Suprapubic skin (tissue), 4 donors: ENCODE results near the gene CLNK. TPM values are rescaled to one million over a fixed set of nuclear protein-coding genes. Genes with fewer than 3 reads are reported as not detected.

Experiments used
- DNase-seq, 2 donors: peaks; one replicate each; pipeline ENCODE4 v3.0.0-alpha.2; 2019; ENCODE audit warnings: low spot score in 2 of 2
- H3K27ac ChIP-seq: fragments of 200-600 bp; sonication (generic); one replicate; pipeline ENCODE4 v1.5.1; 2019
- H3K27me3 ChIP-seq: fragments of 200-600 bp; sonication (generic); one replicate; pipeline ENCODE4 v1.5.1; 2019
- H3K36me3 ChIP-seq: fragments of 200-600 bp; sonication (generic); one replicate; pipeline ENCODE4 v1.5.1; 2019
- H3K4me1 ChIP-seq: fragments of 200-600 bp; sonication (generic); one replicate; pipeline ENCODE4 v1.5.1; 2019
- H3K4me3 ChIP-seq: fragments of 200-600 bp; sonication (generic); one replicate; pipeline ENCODE4 v1.5.1; 2019; ENCODE audit warnings: mild to moderate bottlenecking
- H3K9me3 ChIP-seq: fragments of 200-600 bp; sonication (generic); one replicate; pipeline ENCODE4 v1.5.1; 2019
- CTCF ChIP-seq, 2 donors: fragments of 200-600 bp in 1 of 2; fragments of 450-650 bp in 1 of 2; sonication (generic) in 1 of 2; IDR thresholded peaks; one replicate each; pipeline ENCODE4 v1.5.1; 2016 to 2019; ENCODE audit warnings: antibody characterized with exemption in 2 of 2, mild to moderate bottlenecking in 1 of 2, moderate library complexity in 1 of 2
- EP300 ChIP-seq: sonication (generic); formaldehyde crosslinking; IDR thresholded peaks from one replicate; pipeline ENCODE4 v1.6.1; 2017; ENCODE audit warnings: antibody characterized with exemption
- POLR2A ChIP-seq, 2 donors: fragments of 450-650 bp; IDR thresholded peaks; one replicate each; pipeline ENCODE4 v1.6.1; 2017; ENCODE audit warnings: antibody characterized with exemption in 2 of 2, mild to moderate bottlenecking in 2 of 2, moderate library complexity in 2 of 2
- POLR2AphosphoS5 ChIP-seq, 3 donors: sonication (generic); formaldehyde crosslinking; IDR thresholded peaks; one replicate each; pipeline ENCODE4 v1.6.1; 2017; ENCODE audit warnings: antibody characterized with exemption in 3 of 3
- WGBS: methylation state at CpG from one replicate; pipeline ENCODE4 v1.1.5; 2018; 5-methylcytosine and 5-hydroxymethylcytosine counted together
- total RNA-seq, 4 donors: library from RNA; depleted of rRNA; stranded (reverse); fragments of >200 nt; gene quantifications; one replicate each; pipeline ENCODE4 v1.1.0, GENCODE V29; 2016

The CLNK gene
- total RNA-seq, 4 donors from 2014 or later = 0.11 to 0.64 (median 0.52) TPM; not detected in 1

DNA sequence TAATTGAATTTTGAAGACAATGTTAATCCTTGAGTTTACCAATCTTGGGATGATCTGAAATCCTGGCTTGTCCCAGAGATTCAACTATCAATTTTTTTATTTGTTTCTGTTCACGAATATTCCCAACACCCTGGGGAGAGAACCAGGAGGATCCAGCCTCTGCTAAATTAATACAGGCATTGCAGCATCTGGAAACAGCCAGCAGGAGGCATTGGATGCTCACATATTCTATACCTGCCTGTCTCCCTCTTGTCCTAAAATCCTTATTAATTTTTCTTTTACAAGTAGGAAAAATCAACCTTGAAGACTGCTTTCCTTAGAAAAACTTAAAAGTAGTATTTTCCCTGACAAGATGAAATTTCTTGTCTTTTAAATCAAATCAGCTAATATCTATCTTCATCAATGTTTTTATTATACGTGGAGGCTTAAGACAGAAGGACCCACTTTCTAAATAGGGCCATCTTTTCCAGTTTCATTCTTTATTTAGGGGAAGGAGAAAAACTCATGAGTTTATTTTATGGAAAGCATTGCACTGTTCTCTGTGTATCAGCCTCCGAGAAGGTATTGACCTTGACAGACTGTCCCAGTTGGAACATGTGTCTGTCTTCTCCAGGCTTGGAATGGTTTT is 102.4 kb downstream of the CLNK start:
- Histone ChIP-seq H3K9me3 (no peaks in the 10 kb centered on the region), H3K4me3 (no peak overlapping the region), H3K27ac (no peak overlapping the region), H3K36me3 (no peaks in the 10 kb centered on the region), H3K27me3 (no peaks in the 10 kb centered on the region), H3K4me1 (peaks cover 6% of the 10 kb centered on the region)
- WGBS = 52% methylated on average over 3 of the region's 3 CpGs
- DNase-seq = no peak
- TF ChIP-seq EP300 = no peak
- TF ChIP-seq CTCF (IDR thresholded peaks at IDR 0.05) = peak; percentile 23 to 71
- TF ChIP-seq POLR2A (IDR thresholded peaks at IDR 0.05) = no peak
- TF ChIP-seq POLR2AphosphoS5 (IDR thresholded peaks at IDR 0.05) = no peak

GRCh38 chr4:10581022-10581421 is 103.5 kb downstream of the CLNK start:
- no peak overlapping the region for H3K4me3 ChIP-seq
- H3K36me3 ChIP-seq = no peaks in the 10 kb centered on the region
- no peak for DNase-seq
- no peak overlapping the region for H3K27ac ChIP-seq
- no peak for TF ChIP-seq POLR2A (IDR thresholded peaks at IDR 0.05)
- no peak for TF ChIP-seq POLR2AphosphoS5 (IDR thresholded peaks at IDR 0.05)
- TF ChIP-seq EP300 = no peak
- H3K9me3 ChIP-seq = no peaks in the 10 kb centered on the region
- no peaks in the 10 kb centered on the region for H3K27me3 ChIP-seq
- 87% methylated on average over 3 of the region's 3 CpGs for WGBS
- peaks cover 6% of the 10 kb centered on the region for H3K4me1 ChIP-seq

- peaks cover 6% of the 10 kb centered on the region for H3K4me1 ChIP-seq
- no peak for DNase-seq
- TF ChIP-seq POLR2A (IDR thresholded peaks at IDR 0.05) (no peak), POLR2AphosphoS5 (IDR thresholded peaks at IDR 0.05) (no peak)
Measured at GRCh38 chr4:10579648-10580047, 104.9 kb downstream of the CLNK start.

DNA sequence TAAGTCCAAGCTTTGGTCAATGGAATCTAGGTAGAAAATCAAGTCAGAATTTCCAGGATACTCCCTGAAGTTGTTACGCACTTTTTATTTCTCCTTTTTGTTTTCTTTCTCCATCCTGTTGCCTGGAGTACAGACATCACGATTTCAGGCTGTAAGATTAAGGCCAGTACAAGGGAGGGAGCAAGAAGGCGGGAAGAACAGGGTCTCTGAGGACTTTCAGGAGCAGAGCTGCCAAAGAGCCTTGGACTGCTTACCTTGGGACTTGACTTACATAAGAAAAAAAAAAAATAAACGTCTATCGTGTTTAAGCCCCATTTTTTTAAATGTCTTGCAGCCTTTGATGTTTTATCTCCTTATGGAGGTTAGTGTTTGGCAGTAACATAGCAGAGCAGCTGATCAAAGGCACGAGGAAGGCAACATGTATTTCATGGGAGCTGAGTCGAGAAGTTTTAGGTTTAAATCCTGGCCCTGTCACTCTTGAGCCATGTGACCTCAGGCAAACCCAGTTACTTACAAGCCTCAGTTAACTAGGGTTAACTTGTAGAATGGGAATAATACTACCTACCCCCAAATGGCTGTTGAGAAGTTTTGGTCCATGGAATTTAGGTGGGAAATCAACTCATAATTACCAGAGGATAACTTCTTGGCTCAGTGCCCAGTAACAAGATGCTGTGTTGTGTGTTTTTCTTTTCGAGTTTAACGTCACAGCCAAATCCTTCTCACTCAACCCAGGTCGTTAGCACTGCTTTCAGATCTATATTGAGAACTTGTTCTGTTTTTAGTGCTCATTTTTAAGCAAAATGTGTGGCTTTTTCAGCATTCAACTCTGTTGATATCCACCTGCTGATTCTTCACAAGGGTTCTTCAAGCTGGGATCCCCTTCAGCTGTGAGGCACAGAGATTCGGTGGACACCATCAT is 106.8 kb downstream of the CLNK start:
- no peak overlapping the region for H3K27ac ChIP-seq
- H3K9me3 ChIP-seq = no peaks in the 10 kb centered on the region
- no peak for TF ChIP-seq EP300
- no peak for TF ChIP-seq POLR2A (IDR thresholded peaks at IDR 0.05)
- TF ChIP-seq CTCF (IDR thresholded peaks at IDR 0.05) = no peak
- no peak for TF ChIP-seq POLR2AphosphoS5 (IDR thresholded peaks at IDR 0.05)
- no peaks in the 10 kb centered on the region for H3K36me3 ChIP-seq
- H3K4me1 ChIP-seq = no peaks in the 10 kb centered on the region
- no peak overlapping the region for H3K4me3 ChIP-seq
- H3K27me3 ChIP-seq = peaks cover 2% of the 10 kb centered on the region
- DNase-seq = no peak
- 32% methylated on average over 11 of the region's 11 CpGs for WGBS

More at GRCh38 chr4:10579648-10580047, 104.9 kb downstream of the CLNK start:
- no peaks in the 10 kb centered on the region for H3K36me3 ChIP-seq
- H3K27me3 ChIP-seq = peaks cover 2% of the 10 kb centered on the region
- H3K27ac ChIP-seq = no peak overlapping the region
- H3K4me3 ChIP-seq = no peak overlapping the region
- H3K9me3 ChIP-seq = no peaks in the 10 kb centered on the region
- 54% methylated on average over 1 of the region's 1 CpG for WGBS

DNA sequence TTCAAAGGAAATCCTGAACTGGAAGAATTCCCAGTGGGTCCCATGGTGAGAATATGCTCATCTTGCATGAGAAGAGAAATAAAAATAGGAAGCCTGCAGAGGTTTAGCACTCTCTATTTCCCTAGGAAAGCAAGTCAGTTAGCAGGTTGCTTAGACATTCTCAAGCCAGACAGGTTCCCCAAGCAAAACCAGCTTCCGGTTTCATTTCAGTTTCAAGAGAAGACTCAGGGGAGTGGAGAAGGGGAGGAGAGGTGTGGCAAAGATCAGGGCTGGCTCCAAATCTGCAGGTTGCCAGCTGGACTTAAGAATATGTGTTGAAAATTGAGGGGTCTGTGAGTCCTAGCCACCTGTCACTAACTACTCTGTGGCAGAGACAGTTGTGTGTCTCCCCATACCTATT is 107.5 kb downstream of the CLNK start:
- DNase-seq = no peak
- no peak overlapping the region for H3K4me3 ChIP-seq

GRCh38 chr4:10576236-10576635 is 108.3 kb downstream of the CLNK start:
- peaks cover 2% of the 10 kb centered on the region for H3K27me3 ChIP-seq
- no peak for DNase-seq
- no peak for TF ChIP-seq EP300
- TF ChIP-seq CTCF (IDR thresholded peaks at IDR 0.05) = no peak
- TF ChIP-seq POLR2AphosphoS5 (IDR thresholded peaks at IDR 0.05) = no peak
- no peak for TF ChIP-seq POLR2A (IDR thresholded peaks at IDR 0.05)
- no peaks in the 10 kb centered on the region for H3K4me1 ChIP-seq
- no peak overlapping the region for H3K4me3 ChIP-seq
- no peaks in the 10 kb centered on the region for H3K36me3 ChIP-seq
- no peaks in the 10 kb centered on the region for H3K9me3 ChIP-seq
- 68% methylated on average over 4 of the region's 4 CpGs for WGBS
- no peak overlapping the region for H3K27ac ChIP-seq

More for the DNA sequence above, 107.5 kb downstream of the CLNK start:
- Histone ChIP-seq H3K36me3 (no peaks in the 10 kb centered on the region), H3K9me3 (no peaks in the 10 kb centered on the region), H3K27ac (no peak overlapping the region), H3K27me3 (peaks cover 2% of the 10 kb centered on the region), H3K4me1 (no peaks in the 10 kb centered on the region)
- TF ChIP-seq POLR2A (IDR thresholded peaks at IDR 0.05) = no peak
- 38% methylated on average over 1 of the region's 1 CpG for WGBS
